Smooth muscle cell of the brain vasculature (primary cell): Measurements from ENCODE around the gene PTX4.

ENCODE experiments used
- DNase-seq: peaks from one replicate; pipeline ENCODE4 v3.0.0-alpha.2; 2012; ENCODE audit warnings: low read depth, low spot score

Gene PTX4

GRCh38 chr16:1488619-1489018 lies at the start of gene PTX4:
TSS of gene PTX4 (minus strand) at chr16:1488944. CDS start at chr16:1488909, 35 bp downstream.
- DNase-seq, result no peak

GRCh38 chr16:1537763-1538289 lies 49.1 kb upstream of the PTX4 start:
- DNase-seq, result no peak

- DNase-seq, result no peak
These were observed 48.4 kb upstream of the PTX4 start for GRCh38 chr16:1537138-1537577.

GRCh38 chr16:1536601-1537000 lies 47.9 kb upstream of the PTX4 start:
- DNase-seq, result no peak

GRCh38 chr16:1535391-1536291 lies 46.9 kb upstream of the PTX4 start:
- no peak for DNase-seq

GRCh38 chr16:1534021-1535020 lies 45.6 kb upstream of the PTX4 start:
- DNase-seq, result no peak

GRCh38 chr16:1533443-1533951 lies 44.8 kb upstream of the PTX4 start, which contains the start of gene TMEM204:
TSS of gene TMEM204 (plus strand) at chr16:1533666. CDS start at chr16:1534276, 610 bp downstream.
- peak; percentile 50 for DNase-seq

GRCh38 chr16:1532771-1533170 lies 44.0 kb upstream of the PTX4 start:
- no peak for DNase-seq

- no peak for DNase-seq
These were observed 43.5 kb upstream of the PTX4 start for GRCh38 chr16:1532081-1532760.

GRCh38 chr16:1531638-1531910 lies 42.8 kb upstream of the PTX4 start:
- DNase-seq, result no peak

- DNase-seq, result no peak
These were observed 42.3 kb upstream of the PTX4 start for GRCh38 chr16:1530883-1531637.

- DNase-seq, result no peak
These were observed 41.7 kb upstream of the PTX4 start for GRCh38 chr16:1530349-1530882.

GRCh38 chr16:1528921-1529537 lies 40.3 kb upstream of the PTX4 start:
- no peak for DNase-seq

GRCh38 chr16:1527836-1528811 lies 39.4 kb upstream of the PTX4 start:
- no peak for DNase-seq

GRCh38 chr16:1526608-1527555 lies 38.1 kb upstream of the PTX4 start:
- no peak for DNase-seq

GRCh38 chr16:1525871-1526607 lies 37.3 kb upstream of the PTX4 start:
- no peak for DNase-seq

- DNase-seq, result no peak
These were observed 35.6 kb upstream of the PTX4 start for GRCh38 chr16:1524366-1524765.
